ENCODE results near the gene LRBA.

GRCh38 chr4:150580306-150580705, 434.8 kb downstream of the LRBA start:
- TF ChIP-seq CTCF (IDR thresholded peaks at IDR 0.05) (no peak), POLR2A (IDR thresholded peaks at IDR 0.05) (no peak), POLR2AphosphoS5 (IDR thresholded peaks at IDR 0.05) (no peak)

Measured in breast epithelium (tissue), 3 donors.